HEK293 (cell line): ENCODE results near the gene ZNF668.
"Not testable (repeated sequence)": the region's sequence is repeated elsewhere in the genome, so short reads cannot be mapped to it uniquely, and the experiment has no call there.

Experiments
- CTCF ChIA-PET: fragments of 350-600 bp; formaldehyde crosslinking; extraction: SDS; loops from one replicate; lab custom pipeline; 2021; ENCODE audit warnings: antibody characterized with exemption; lab: Yijun Ruan, JAX
- POLR2A ChIA-PET: fragments of 300-600 bp; formaldehyde crosslinking; extraction: SDS; loops from one replicate; lab custom pipeline; 2020; ENCODE audit warnings: antibody characterized with exemption, inconsistent platforms; lab: Yijun Ruan, JAX
- H3K27ac ChIP-seq: fragments of 200-500 bp; sonication (Bioruptor generic); 2 replicates; pipeline ENCODE4 v1.5.1; 2014; ENCODE audit warnings: low read depth, low read length, control low read depth, inconsistent platforms; ENCODE audit errors: extremely low read depth
- H3K36me3 ChIP-seq, 2 experiments: fragments of 200-500 bp in 1 of 2; sonication (Bioruptor generic) in 1 of 2; 1 replicate in 1 of 2; 2 replicates in 1 of 2; pipeline ENCODE4 v1.5.1; 2014 to 2017; ENCODE audit warnings: inconsistent platforms in 2 of 2, low read length in 2 of 2; ENCODE audit not compliant: control insufficient read depth in 2 of 2, insufficient read depth in 1 of 2
- H3K4me1 ChIP-seq: fragments of 200-500 bp; sonication (Bioruptor generic); 2 replicates; pipeline ENCODE4 v1.5.1; 2014; ENCODE audit warnings: mild to moderate bottlenecking, low read length, inconsistent platforms; ENCODE audit not compliant: control insufficient read depth, insufficient read depth
- H3K4me3 ChIP-seq: 2 replicates; pipeline ENCODE4 v1.5.1; 2011; ENCODE audit warnings: low read depth, mild to moderate bottlenecking, control low read depth, low read length, moderate library complexity
- H3K9me3 ChIP-seq: fragments of 200-500 bp; sonication (Bioruptor generic); 2 replicates; pipeline ENCODE4 v1.5.1; 2014; ENCODE audit warnings: low read depth, low read length, inconsistent platforms; ENCODE audit not compliant: control insufficient read depth, insufficient read depth
- GLI2 ChIP-seq: fragments of 450-650 bp; formaldehyde crosslinking; IDR thresholded peaks from 2 replicates; pipeline ENCODE4; 2017; ENCODE audit warnings: missing biosample characterization, missing genetic modification characterization, low read depth, borderline replicate concordance
- HIC1 ChIP-seq: fragments of 450-650 bp; formaldehyde crosslinking; IDR thresholded peaks from 2 replicates; pipeline ENCODE4 v1.5.1; 2016; ENCODE audit warnings: missing biosample characterization, missing genetic modification characterization
- INSM2 ChIP-seq: fragments of 450-650 bp; formaldehyde crosslinking; IDR thresholded peaks from 2 replicates; pipeline ENCODE4 v1.5.1; 2016; ENCODE audit warnings: missing biosample characterization, missing genetic modification characterization
- WT1 ChIP-seq: fragments of 450-650 bp; formaldehyde crosslinking; IDR thresholded peaks from 2 replicates; pipeline ENCODE4 v1.5.1; 2016; ENCODE audit warnings: missing biosample characterization, missing genetic modification characterization
- ZBTB6 ChIP-seq: fragments of 450-650 bp; formaldehyde crosslinking; IDR thresholded peaks from 2 replicates; pipeline ENCODE4 v1.5.1; 2017; ENCODE audit warnings: missing biosample characterization, missing genetic modification characterization
- ZFP3 ChIP-seq: fragments of 450-650 bp; formaldehyde crosslinking; IDR thresholded peaks from 2 replicates; pipeline ENCODE4 v1.5.1; 2016; ENCODE audit warnings: low read depth, missing biosample characterization, missing genetic modification characterization
- ZNF114 ChIP-seq: fragments of 450-650 bp; formaldehyde crosslinking; IDR thresholded peaks from 2 replicates; pipeline ENCODE4 v1.5.0; 2017; ENCODE audit warnings: missing biosample characterization, missing genetic modification characterization
- ZNF121 ChIP-seq: fragments of 450-650 bp; formaldehyde crosslinking; IDR thresholded peaks from 2 replicates; pipeline ENCODE4 v1.5.1; 2016; ENCODE audit warnings: missing biosample characterization, missing genetic modification characterization
- ZNF169 ChIP-seq: fragments of 450-650 bp; formaldehyde crosslinking; IDR thresholded peaks from 2 replicates; pipeline ENCODE4 v1.5.1; 2016; ENCODE audit warnings: missing biosample characterization, missing genetic modification characterization
- ZNF221 ChIP-seq: fragments of 450-650 bp; formaldehyde crosslinking; IDR thresholded peaks from 2 replicates; pipeline ENCODE4 v1.5.1; 2017; ENCODE audit warnings: missing biosample characterization, missing genetic modification characterization, borderline replicate concordance
- ZNF398 ChIP-seq: fragments of 450-650 bp; formaldehyde crosslinking; IDR thresholded peaks from 2 replicates; pipeline ENCODE4 v1.5.1; 2017; ENCODE audit warnings: missing biosample characterization, missing genetic modification characterization
- ZNF488 ChIP-seq: fragments of 450-650 bp; formaldehyde crosslinking; IDR thresholded peaks from 2 replicates; pipeline ENCODE4 v1.5.1; 2016; ENCODE audit warnings: missing biosample characterization, missing genetic modification characterization
- ZNF518A ChIP-seq: fragments of 450-650 bp; formaldehyde crosslinking; conservative IDR thresholded peaks from 2 replicates; pipeline ENCODE4 v1.5.1; 2016; ENCODE audit warnings: low read depth, missing biosample characterization, missing genetic modification characterization
- ZNF521 ChIP-seq: fragments of 450-650 bp; formaldehyde crosslinking; IDR thresholded peaks from 2 replicates; pipeline ENCODE4 v1.5.1; 2017; ENCODE audit warnings: missing biosample characterization, mild to moderate bottlenecking, missing genetic modification characterization
- ZNF843 ChIP-seq: fragments of 450-650 bp; formaldehyde crosslinking; IDR thresholded peaks from 2 replicates; pipeline ENCODE4 v1.5.1; 2016; ENCODE audit warnings: missing biosample characterization, missing genetic modification characterization

ZNF668 gene

GRCh38 chr16:31105677-31106213, 31.7 kb upstream of the ZNF668 start (continued):
- TF ChIP-seq ZNF488 (tag by site-specific recombination) = no peak
- TF ChIP-seq ZNF521 (tag by site-specific recombination) = no peak
- TF ChIP-seq ZNF169 (tag by site-specific recombination) = no peak
- TF ChIP-seq ZNF843 (tag by site-specific recombination) = peak; percentile 49; the same call in 1 of the 2 replicates
- no peak for TF ChIP-seq ZNF518A
- TF ChIP-seq, all 188 proteins: peak for 32

- CTCF ChIA-PET = interaction anchor here (1.4 kb wide), 1 partner anchor 42 kb away, joined by 4 read pairs; no protein-coding TSS in a partner anchor
Measured at GRCh38 chr16:31100876-31101641, 27.0 kb upstream of the ZNF668 start.

GRCh38 chr16:31099860-31100638, 26.0 kb upstream of the ZNF668 start:
- H3K4me3 ChIP-seq = no peak overlapping the region
- ChIA-PET POLR2A (interaction anchor here (0.5 to 1.6 kb wide), 6 partner anchors 17 to 773 kb away, joined by 3 to 11 read pairs (median 4); partner anchors contain the start of genes KAT8, ZNF267, ZNF646 and ZNF668), CTCF (interaction anchor here (0.7 kb wide), 1 partner anchor 114 kb away, joined by 4 read pairs; no protein-coding TSS in a partner anchor)
- no peak for TF ChIP-seq WT1 (tag by site-specific recombination)
- no peak for TF ChIP-seq INSM2 (tag by site-specific recombination)
- no peak for TF ChIP-seq GLI2 (tag by site-specific recombination)
- 0 out of 2 replicates have a peak, but pooled peaks have one; percentile 9 for TF ChIP-seq ZNF398 (tag by site-specific recombination)
- TF ChIP-seq ZNF843 (tag by site-specific recombination) = no peak
- TF ChIP-seq ZFP3 = no peak
- TF ChIP-seq ZNF221 (tag by site-specific recombination) = no peak
- TF ChIP-seq ZNF114 (tag by site-specific recombination) = no peak
- no peak for TF ChIP-seq ZNF121
- no peak for TF ChIP-seq ZBTB6
- no peak for TF ChIP-seq HIC1

More at GRCh38 chr16:31100876-31101641, 27.0 kb upstream of the ZNF668 start:
- not testable (repeated sequence) for H3K4me3 ChIP-seq, H3K36me3 ChIP-seq, H3K9me3 ChIP-seq, H3K4me1 ChIP-seq, H3K27ac ChIP-seq
- POLR2A ChIA-PET = interaction anchor here (0.8 to 1.6 kb wide), 6 partner anchors 13 to 772 kb away, joined by 3 to 6 read pairs (median 4); partner anchors contain the start of genes FUS, KAT8, ZNF267 and ZNF646

More at GRCh38 chr16:31099860-31100638, 26.0 kb upstream of the ZNF668 start:
- no peaks in the 10 kb centered on the region; the same call in 1 of the 2 replicates for H3K9me3 ChIP-seq
- no peaks in the 10 kb centered on the region for H3K36me3 ChIP-seq
- H3K27ac ChIP-seq = no peak overlapping the region
- no peaks in the 10 kb centered on the region for H3K4me1 ChIP-seq
